GM18511 (cell line): Measurements from ENCODE around the gene DOCK11.
"Not testable (repeated sequence)": the region's sequence is repeated elsewhere in the genome, so short reads cannot be mapped to it uniquely, and the experiment has no call there.

ENCODE experiments used
- ATAC-seq: cut with Tn5 transposase; IDR thresholded peaks from one replicate; pipeline ENCODE4 v1.9.1; 2021; ENCODE audit warnings: mild to moderate bottlenecking, moderate library complexity; ENCODE audit not compliant: unreplicated experiment

Gene DOCK11

DNA sequence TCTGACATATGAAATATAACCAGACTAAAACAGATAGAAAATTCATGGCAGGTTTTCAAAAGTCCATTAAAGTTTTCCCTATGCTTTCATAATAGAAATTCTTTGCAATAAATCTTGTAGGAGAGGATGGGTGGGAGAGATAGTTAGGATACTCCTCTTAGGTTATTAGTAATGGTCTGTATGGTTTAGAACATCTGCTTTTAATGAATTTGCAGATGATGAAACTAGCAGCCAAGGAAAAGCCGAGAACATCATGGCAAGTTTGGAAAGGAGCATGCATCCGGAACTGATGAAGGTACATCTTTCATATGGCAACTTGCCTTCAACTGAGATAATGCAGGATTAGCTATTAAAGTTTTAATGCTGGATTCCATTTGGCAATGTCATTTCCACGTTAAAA is 70.7 kb downstream of the DOCK11 start:
- ATAC-seq, result no peak

DNA sequence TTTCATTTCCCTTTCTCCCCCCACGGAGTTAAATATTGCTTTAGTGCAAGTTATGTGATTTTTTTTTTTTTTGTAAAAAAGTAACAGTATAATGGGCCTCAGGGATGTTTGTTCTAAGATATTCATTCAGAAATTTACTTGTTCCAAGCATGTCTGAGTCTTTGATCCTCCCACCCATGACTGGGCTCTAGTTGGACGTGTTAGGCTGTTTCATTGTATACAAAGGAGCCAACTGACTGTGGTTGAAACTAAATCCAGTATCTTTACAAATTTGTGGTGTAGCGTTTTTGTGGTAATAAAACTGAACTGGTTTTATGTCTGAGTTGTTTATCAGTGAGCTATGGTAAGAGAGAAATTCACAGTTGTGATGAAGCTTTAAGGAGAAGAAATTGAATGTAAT is 74.1 kb downstream of the DOCK11 start:
- ATAC-seq, result no peak

DNA sequence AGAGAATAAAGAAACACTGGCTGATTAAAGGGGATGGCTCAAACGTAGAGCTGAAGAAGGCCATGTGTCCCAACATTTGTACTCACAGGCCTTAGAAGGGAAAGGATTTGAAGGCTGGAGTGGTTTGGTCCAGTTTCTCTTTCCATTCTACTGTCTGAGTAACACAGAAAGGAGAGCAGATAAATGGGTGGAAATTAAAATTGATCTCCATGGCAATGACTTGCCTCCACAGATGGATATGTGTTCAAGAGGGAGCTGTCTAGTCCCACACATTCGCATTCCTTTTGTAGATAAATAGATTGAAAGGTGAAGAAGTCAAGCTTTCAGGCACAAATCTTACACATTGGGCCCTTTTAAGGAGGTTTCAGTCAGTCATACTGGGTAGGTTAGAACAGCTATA is 74.6 kb downstream of the DOCK11 start:
- ATAC-seq, result no peak

GRCh38 chrX:118571836-118572235 is 76.2 kb downstream of the DOCK11 start:
- no peak for ATAC-seq

DNA sequence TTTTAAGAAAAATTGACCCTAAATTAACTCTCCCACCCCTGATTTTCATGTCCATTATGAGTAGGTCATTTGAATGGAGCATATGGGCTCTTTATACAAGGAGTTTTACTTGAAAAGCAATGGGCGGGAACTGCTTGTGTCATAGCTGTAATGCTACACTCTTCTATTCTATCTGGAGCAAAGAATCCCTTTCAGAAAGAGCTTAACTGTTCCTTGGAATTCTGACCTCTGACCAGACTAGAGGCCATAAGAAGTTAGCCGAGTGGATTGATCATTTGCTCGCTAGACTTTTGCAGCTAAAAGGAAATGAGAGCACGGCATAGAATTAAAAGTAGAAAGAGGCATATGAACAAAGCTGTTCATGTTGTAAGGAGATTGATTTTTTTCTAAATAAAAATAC is 79.1 kb downstream of the DOCK11 start:
- no peak for ATAC-seq

DNA sequence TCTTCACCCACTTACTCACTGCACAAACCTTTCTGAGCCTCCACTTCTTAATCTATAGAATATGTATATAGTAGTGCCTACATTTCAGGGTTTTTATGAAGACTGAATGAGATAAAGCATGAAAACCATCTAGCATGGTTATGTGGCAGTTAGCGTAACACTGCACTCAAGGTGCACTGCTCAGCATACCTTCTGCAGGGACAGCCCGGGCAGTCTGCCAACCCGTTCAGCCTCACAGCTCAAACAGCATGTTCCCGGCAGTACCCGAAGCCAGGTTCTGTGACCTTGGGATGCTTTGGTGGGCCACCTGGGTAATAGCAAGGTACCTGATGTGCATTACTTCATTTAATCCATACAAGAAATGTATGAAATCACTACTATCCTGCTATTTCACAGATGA is 81.4 kb downstream of the DOCK11 start:
- no peak for ATAC-seq

- no peak for ATAC-seq
These were observed 83.8 kb downstream of the DOCK11 start for GRCh38 chrX:118579417-118579816.

GRCh38 chrX:118582926-118583325 is 87.3 kb downstream of the DOCK11 start:
- ATAC-seq, result not testable (repeated sequence)

GRCh38 chrX:118583781-118584180 is 88.2 kb downstream of the DOCK11 start:
- no peak for ATAC-seq

- ATAC-seq, result no peak
These were observed 89.7 kb downstream of the DOCK11 start for GRCh38 chrX:118585296-118585695.

DNA sequence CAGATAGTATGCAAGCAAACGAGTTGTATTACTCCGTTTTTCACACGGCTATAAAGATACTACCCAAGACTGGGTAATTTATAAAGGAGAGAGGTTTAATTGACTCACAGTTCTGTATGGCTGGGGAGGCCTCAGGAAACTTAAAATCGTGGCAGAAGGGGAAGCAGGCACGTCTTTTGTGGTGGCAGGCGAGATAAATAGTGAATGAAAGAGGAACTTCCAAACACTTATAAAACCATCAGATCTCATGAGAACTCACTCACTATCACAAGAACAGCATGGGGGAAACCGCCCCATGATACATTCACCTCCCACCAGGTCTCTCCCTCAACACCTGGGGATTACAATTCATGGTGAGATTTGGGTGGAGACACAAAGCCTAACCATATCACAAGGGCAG is 90.6 kb downstream of the DOCK11 start:
- ATAC-seq, result not testable (repeated sequence)

DNA sequence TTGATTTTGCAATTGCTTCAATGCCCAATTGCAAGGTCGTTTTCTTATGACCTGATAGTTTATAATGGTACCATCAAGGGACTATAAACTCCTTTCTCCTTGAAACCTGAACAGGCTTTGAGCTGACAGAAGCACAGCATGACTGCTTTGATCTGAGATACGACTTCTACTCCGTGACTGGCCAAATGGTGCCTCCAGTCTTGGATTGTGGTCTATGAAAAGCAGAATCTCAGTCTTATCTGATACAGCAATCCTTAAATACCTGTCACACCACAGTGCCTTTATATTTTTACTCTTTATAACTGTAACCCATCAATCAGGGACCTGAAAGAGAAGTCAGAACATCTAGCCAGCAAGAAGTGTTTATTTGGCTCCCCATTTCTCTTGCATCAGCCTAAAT is 93.1 kb downstream of the DOCK11 start:
- ATAC-seq, result no peak

DNA sequence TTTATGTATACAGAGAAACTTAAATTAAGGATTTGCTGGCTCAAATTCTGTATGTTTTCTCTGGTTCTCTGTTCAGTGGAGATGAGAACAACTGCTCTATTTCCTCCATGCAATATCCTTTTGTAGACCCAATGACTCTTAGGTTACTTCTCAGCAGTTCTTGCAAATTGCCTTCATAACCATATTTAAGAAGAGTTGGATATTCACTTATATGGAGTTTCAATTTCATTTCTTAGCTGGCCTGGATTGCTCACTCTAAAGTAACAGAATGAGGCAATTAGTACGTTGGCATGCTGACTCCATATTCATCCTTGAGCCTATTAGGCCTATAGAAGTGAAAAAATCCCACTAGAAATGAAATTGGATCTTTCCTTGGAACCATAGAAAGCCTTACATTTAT is 93.6 kb downstream of the DOCK11 start:
- ATAC-seq, result no peak

GRCh38 chrX:118593407-118593806 is 97.8 kb downstream of the DOCK11 start:
- ATAC-seq, result no peak

DNA sequence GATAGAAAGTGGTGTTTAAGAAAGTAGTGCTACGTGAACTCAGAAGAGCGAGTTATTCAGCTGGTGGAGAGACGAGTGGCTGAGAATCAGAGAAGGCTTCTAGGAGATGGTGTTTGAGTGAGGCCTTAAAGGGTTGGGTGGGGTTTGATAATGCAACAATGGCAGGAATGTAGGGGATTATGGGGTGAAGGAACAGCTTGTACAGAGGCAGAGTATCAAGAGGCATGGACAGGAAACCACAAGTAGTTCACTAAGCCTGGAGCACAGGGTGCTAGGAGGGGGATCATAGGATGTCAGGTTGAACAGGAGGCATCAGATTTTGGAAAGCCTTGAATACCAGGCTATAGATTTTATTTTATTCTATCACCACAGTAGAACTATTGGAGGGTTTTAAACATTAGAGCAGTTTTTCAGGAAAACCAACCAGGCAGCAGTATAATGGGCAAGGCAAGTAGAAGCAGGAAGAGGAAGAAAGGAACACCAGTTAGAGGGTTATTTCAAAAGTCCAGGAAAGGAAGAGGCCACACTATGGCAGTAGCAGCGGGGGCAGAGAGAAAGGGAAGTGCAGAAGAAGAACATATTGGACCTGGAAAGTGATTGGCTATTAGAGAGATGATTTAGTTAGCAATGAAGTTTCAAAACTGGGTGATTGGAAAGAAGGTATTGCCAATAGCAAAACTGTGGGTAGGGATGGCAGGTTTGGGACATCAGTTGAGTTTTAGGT is 99.2 kb downstream of the DOCK11 start:
- ATAC-seq, result no peak

GRCh38 chrX:118595501-118596042 is 100.0 kb downstream of the DOCK11 start:
- ATAC-seq, result no peak

DNA sequence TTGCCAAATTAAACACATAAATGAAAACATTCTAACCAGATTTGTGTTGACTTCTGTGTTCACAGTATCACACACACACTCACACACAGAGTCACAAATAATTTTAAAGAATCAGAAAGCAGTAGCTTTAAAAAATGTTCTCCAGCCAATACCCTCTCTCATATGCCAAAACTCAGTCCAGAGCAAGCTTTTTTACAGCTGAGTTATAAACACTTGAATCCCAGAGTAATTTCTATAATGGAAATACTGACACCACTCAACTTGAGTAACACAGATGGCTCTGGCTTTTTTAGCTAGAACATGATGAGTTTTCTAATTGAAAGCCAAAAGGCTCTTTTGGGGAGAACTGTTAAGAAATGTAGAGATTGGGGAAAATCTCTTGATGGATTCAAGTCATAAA is 100.8 kb downstream of the DOCK11 start:
- no peak for ATAC-seq

DNA sequence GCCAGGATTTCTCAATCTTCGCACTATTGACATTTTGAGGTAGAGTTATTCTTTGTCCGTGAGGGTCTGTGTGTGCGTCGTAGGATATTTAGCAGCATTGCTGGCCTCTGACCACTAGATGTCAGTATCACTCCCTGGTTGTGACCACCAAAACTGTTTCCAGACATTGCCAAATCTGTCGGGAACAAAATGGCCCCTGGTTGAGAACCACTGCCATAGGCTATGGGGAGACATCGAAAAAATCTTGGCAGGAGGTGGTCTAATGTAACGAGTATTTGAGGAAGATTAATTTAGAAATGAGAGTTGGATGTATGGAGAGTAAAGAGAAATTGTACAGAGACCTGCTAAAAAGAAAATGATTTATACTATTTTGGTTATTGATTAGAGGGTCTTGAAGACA is 108.4 kb downstream of the DOCK11 start:
- ATAC-seq, result peak; percentile 74

DNA sequence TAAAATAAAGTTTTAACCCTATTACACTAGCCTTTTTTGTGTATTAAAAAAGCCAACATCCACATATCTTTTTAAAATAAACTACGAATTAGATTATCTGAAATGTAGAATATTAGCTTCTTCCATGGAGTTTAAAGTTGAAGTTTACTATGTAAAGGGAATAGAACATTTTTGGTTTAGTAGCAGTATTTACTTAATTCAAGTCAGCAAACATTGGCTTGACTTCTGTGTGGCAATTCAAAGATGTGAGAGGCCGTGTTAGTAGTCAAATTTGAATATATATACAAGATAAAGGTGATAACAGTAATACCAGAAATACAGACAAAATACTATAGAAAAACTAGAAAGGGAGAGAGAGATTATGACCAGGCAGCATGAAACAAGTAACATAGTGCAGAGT is 116.7 kb downstream of the DOCK11 start:
- ATAC-seq, result no peak

- peak; percentile 69 for ATAC-seq
These were observed 118.5 kb downstream of the DOCK11 start for GRCh38 chrX:118614150-118614549.

DNA sequence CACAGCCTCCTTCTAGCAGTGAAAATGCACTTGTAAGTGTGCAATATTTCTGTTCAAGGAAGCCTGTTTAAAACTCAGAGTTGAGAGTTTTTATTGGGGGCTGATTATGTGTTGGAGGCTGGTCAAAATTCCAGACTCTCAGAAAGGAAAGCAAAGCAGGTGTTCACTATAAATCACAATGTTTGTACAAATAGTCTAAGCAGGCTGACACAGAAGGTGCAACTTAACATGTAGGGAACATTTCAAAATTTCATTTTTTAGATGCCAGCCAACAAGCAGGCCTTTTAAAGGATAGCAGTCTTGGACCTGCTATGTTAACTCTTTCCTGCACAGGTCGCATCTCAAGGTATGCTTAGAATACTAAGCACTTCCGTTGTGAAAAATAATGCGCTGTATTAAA is 119.5 kb downstream of the DOCK11 start:
- no peak for ATAC-seq

DNA sequence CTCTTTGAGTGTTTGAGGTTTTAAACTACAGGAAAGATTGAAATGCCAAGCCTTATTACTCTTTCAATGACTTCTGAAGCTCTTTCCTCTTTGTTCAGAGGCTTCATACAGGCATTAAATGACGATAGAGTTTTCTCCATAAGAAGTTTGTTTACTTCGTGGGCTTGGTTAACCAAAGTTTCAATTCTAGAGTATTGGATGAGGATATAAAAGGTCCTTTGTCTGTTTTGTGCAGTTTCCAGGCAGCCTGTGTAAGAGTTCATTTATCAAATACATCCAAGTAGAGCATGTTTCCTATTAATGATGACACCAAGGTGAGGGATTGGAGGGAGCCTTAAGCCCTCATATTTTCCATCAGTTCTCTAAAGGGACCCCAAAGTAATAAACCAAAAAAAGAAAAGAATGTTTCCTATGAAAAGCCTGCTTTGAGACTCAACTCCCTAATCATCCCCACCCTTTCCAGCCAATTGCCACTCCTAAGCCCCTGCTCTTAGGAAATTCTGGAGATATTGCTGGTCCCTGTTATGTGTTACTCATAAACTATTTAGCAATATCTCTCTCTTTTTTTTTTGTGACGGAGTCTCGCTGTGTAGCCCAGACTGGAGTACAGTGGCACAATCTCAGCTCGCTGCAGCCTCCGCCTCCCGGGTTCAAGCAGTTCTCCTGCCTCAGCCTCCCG is 125.6 kb downstream of the DOCK11 start:
- no peak for ATAC-seq
